Ramos (cell line): ENCODE measurements around the gene ANKS4B.
"Not testable (repeated sequence)": the region's sequence is repeated elsewhere in the genome, so short reads cannot be mapped to it uniquely, and the experiment has no call there.

Source experiments
- in situ Hi-C: fragments of 300-500 bp; cut with MboI; formaldehyde crosslinking; loops from one replicate; pipeline ENCODE4 v1.14.3; 2022; ENCODE audit warnings: low sequenced_read_pairs; ENCODE audit not compliant: unreplicated experiment

ANKS4B gene

GRCh38 chr16:21260870-21261791 is 27.6 kb downstream of the ANKS4B start:
- in situ Hi-C loops: no loop called here

DNA sequence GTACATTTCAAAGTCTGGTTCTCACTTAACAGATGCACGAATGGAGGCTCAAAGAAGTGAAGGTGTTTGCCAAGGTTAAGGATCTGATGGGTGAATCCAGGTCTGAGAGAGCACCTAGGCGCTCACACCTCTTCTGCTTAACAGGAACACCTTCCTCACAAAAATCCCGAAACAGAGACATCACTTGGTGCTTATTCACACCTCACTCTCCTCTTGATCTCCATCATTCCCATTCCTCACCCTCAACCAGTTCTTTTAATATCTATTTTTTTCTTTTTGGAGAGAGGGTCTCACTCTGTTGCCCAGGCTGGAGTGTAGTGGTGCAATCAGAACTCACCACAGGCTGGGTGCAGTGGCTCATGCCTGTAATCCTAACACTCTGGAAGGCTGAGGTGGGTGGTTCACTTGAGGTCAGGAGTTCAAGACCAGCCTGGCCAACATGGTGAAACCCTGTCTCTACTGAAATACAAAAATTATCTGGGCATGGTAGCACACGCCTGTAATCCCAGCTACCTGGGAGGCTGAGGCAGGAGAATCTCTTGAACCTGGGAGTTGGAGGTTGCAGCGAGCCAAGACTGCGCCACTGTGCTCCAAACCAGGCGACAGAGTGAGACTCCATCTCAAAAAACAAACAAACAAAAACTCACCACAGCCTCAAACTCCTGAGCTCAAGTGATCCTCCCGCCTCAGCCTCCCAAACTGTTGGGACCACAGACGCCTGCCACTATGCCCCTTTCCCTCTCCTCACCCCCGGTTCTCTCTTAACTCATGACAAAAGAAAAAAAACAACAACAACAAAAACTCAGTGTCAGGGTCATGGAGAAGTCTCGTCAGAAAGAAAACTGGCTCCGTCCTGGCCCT is 29.5 kb downstream of the ANKS4B start:
- in situ Hi-C loops: no loop called here

GRCh38 chr16:21263640-21264570 is 30.4 kb downstream of the ANKS4B start:
- in situ Hi-C loops: no loop called here

DNA sequence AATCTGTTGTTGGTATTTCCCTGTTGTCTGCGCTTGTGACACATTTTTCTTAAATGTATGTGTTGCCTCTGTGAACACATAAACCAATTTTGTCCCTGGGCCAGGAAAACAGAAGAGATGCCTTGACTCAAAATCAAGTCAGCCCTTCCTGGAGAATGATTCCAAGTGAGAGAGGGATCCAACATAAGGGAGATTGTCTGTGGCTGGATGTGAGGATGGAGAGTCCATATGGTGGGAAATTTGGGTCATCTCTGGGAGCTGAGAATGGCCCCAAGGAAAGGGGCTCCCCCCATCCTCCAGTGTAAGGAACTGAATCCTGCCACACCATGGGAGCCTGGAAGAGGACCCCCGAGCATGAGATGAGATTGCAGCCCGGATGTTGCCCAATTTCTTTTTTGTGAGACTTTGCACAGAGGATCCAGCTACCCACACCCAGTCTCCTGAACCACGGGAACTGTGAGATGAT is 31.1 kb downstream of the ANKS4B start:
- in situ Hi-C loops: no loop called here

DNA sequence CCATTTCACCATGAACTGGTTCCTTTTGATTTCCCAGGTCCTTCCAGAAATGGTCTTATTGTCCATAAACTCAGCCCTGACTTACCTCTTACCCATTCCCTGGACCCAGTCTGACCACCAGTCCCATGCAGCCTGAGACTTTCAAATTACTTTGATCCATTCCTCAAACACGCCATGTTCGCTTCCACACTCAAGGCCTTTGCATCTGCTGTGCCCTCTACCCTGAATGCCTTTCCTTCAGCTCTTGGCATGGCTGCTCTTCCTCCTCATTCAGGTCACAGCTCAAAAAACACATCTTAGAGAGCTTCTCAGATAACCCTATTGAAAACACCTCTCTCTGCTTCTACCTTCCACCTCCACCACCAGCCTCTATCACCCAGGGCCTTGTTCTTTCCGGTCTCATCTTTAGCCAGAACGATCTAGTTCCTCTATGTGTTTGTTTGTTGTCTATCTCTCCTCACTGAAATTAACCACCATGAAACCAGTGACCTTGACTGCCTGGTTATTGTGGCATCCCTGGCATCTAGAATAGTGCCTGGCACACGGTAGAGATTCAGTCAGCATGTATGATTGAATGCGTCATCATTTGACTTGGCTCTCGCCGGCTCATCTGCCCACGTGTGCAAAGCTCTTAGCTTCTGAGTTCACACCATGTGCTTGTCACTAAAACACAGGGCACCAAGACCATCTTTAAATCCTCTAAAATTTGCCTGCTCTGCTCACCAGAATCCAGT is 31.8 kb downstream of the ANKS4B start:
- in situ Hi-C loops: no loop called here

GRCh38 chr16:21267298-21267697 is 33.8 kb downstream of the ANKS4B start:
- in situ Hi-C loops: no loop called here

- in situ Hi-C loops: no loop called here
Measured at GRCh38 chr16:21268236-21268635, 34.7 kb downstream of the ANKS4B start.

DNA sequence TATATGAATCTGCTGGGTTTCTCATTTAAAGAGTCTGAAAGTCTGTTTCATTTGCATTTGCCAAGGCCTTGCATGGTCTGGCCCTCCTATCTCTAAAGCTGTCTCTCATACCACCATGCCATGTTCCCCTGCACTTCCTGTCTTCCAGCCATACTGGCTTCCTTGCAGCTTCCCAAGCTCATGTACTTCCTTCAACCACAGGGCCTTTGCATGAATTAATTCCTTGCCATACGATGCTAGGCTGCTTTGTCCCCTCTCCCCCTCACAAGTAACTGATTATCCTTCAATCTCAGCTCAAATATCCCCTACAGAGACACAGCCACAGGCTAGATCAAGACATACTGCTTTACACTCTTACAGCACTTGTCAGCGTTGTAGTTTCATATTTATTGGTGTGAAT is 38.8 kb downstream of the ANKS4B start:
- in situ Hi-C loops: no loop called here

DNA sequence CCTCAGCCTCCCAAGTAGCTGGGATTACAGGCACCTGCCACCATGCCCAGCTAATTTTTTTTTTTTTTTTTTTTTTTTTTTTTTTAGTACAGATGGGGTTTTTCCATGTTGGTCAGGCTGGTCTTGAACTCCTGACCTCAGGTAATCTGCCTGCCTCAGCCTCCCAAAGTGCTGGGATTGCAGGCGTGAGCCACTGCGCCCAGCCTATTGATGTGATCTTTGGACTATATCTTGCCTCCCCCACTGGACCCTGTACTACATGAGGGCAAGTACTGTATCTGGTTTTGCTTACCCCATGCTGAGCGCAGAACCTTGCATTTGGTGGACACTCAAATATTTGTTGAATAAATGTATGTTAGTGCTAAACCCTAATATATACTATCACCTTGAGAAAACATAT is 39.3 kb downstream of the ANKS4B start:
- in situ Hi-C loops: not testable (repeated sequence)

- in situ Hi-C loops: no loop called here
Measured at GRCh38 chr16:21274172-21274726, 40.8 kb downstream of the ANKS4B start.

- in situ Hi-C loops: no loop called here
Measured at GRCh38 chr16:21275529-21275928, 42.0 kb downstream of the ANKS4B start.

DNA sequence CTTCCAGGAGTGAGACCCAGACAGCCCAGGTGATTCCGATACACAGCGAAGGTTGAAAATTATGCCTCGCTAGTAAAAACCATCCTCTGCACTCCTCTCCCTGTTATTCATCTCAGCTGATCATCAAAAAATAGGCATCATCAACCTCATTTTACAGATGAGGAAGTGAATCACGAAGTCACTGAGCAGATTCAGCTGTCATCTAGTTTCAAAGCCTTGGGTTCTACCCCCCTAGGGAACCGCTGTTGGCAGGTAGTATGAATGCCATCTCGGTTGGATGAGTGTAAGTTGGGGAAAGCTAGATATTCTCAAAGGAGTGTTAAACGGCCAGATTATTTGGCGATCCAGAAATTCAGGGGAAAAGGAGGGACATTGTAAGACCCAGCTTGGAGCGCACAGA is 42.6 kb downstream of the ANKS4B start:
- in situ Hi-C loops: no loop called here

GRCh38 chr16:21277045-21277926 is 43.8 kb downstream of the ANKS4B start:
- in situ Hi-C loops: no loop called here

GRCh38 chr16:21277927-21278706 is 44.6 kb downstream of the ANKS4B start, which contains the start of gene CRYM:
TSS of gene CRYM (minus strand) at chr16:21278290. CDS start at chr16:21278251, 39 bp downstream.
- in situ Hi-C loops: no loop called here

- in situ Hi-C loops: no loop called here
Measured at GRCh38 chr16:21279501-21279900, 46.0 kb downstream of the ANKS4B start.

- in situ Hi-C loops: no loop called here
Measured at GRCh38 chr16:21281698-21282389, 48.3 kb downstream of the ANKS4B start.
